Measurements from ENCODE around the gene PGR.
"Not testable (repeated sequence)": the region's sequence is repeated elsewhere in the genome, so short reads cannot be mapped to it uniquely, and the experiment has no call there.

Gene PGR

GRCh38 chr11:101022256-101022655, 107.4 kb downstream of the PGR start:
- Histone ChIP-seq H3K36me3 (ENCODE audit: control insufficient read depth, insufficient read depth, low read length) (no peaks in the 10 kb centered on the region), H3K27me3 (replicated peaks; ENCODE audit: control insufficient read depth, insufficient read depth, low read length) (no peaks in the 10 kb centered on the region), H3K4me3 (replicated peaks; ENCODE audit: low read depth, low read length) (no peak overlapping the region)
- no peak for DNase-seq (ENCODE audit: extremely low read depth, insufficient read length)
- no peak for TF ChIP-seq CTCF (IDR thresholded peaks at IDR 0.05; ENCODE audit: insufficient read depth, low read length, poor library complexity, severe bottlenecking)

GRCh38 chr11:101019870-101020269, 109.7 kb downstream of the PGR start:
- Histone ChIP-seq H3K27me3 (replicated peaks; ENCODE audit: control insufficient read depth, insufficient read depth, low read length) (no peaks in the 10 kb centered on the region), H3K4me3 (replicated peaks; ENCODE audit: low read depth, low read length) (no peak overlapping the region), H3K36me3 (ENCODE audit: control insufficient read depth, insufficient read depth, low read length) (no peaks in the 10 kb centered on the region)
- DNase-seq (ENCODE audit: extremely low read depth, insufficient read length) = no peak
- TF ChIP-seq CTCF (IDR thresholded peaks at IDR 0.05; ENCODE audit: insufficient read depth, low read length, poor library complexity, severe bottlenecking) = no peak

- no peak for DNase-seq (ENCODE audit: extremely low read depth, insufficient read length)
- no peak overlapping the region for H3K4me3 ChIP-seq (replicated peaks; ENCODE audit: low read depth, low read length)
- H3K27me3 ChIP-seq (replicated peaks; ENCODE audit: control insufficient read depth, insufficient read depth, low read length) = no peaks in the 10 kb centered on the region
- H3K36me3 ChIP-seq (ENCODE audit: control insufficient read depth, insufficient read depth, low read length) = no peaks in the 10 kb centered on the region
- no peak for TF ChIP-seq CTCF (IDR thresholded peaks at IDR 0.05; ENCODE audit: insufficient read depth, low read length, poor library complexity, severe bottlenecking)
Measured at GRCh38 chr11:101014600-101015285, 114.9 kb downstream of the PGR start.

GRCh38 chr11:101013702-101014101, 115.9 kb downstream of the PGR start:
- not testable (repeated sequence) for H3K36me3 ChIP-seq (ENCODE audit: control insufficient read depth, insufficient read depth, low read length); H3K27me3 ChIP-seq (replicated peaks; ENCODE audit: control insufficient read depth, insufficient read depth, low read length); DNase-seq (ENCODE audit: extremely low read depth, insufficient read length); H3K4me3 ChIP-seq (replicated peaks; ENCODE audit: low read depth, low read length)

GRCh38 chr11:101011881-101012280, 117.7 kb downstream of the PGR start:
- H3K4me3 ChIP-seq (replicated peaks; ENCODE audit: low read depth, low read length) = no peak overlapping the region
- H3K36me3 ChIP-seq (ENCODE audit: control insufficient read depth, insufficient read depth, low read length) = no peaks in the 10 kb centered on the region
- no peaks in the 10 kb centered on the region for H3K27me3 ChIP-seq (replicated peaks; ENCODE audit: control insufficient read depth, insufficient read depth, low read length)
- no peak for DNase-seq (ENCODE audit: extremely low read depth, insufficient read length)
- no peak for TF ChIP-seq CTCF (IDR thresholded peaks at IDR 0.05; ENCODE audit: insufficient read depth, low read length, poor library complexity, severe bottlenecking)

GRCh38 chr11:101010899-101011298, 118.7 kb downstream of the PGR start:
- H3K4me3 ChIP-seq (replicated peaks; ENCODE audit: low read depth, low read length) = no peak overlapping the region
- no peak for TF ChIP-seq CTCF (IDR thresholded peaks at IDR 0.05; ENCODE audit: insufficient read depth, low read length, poor library complexity, severe bottlenecking)
- no peaks in the 10 kb centered on the region for H3K27me3 ChIP-seq (replicated peaks; ENCODE audit: control insufficient read depth, insufficient read depth, low read length)
- no peaks in the 10 kb centered on the region for H3K36me3 ChIP-seq (ENCODE audit: control insufficient read depth, insufficient read depth, low read length)
- DNase-seq (ENCODE audit: extremely low read depth, insufficient read length) = no peak
